A673 (cell line): ENCODE measurements around the gene NUP188. TPM values are rescaled to one million over a fixed set of nuclear protein-coding genes. Genes with fewer than 3 reads are reported as not detected.

ENCODE experiments used
- BruUV-seq: library from RNA; stranded (reverse); fragments of 400-500 nt; replicated peaks from 2 replicates; lab custom pipeline; 2021; lab: Mats Ljungman, UMichigan
- CTCF ChIA-PET: fragments of 300-600 bp; sonication (Branson Sonifier 250); formaldehyde crosslinking; loops from one replicate; lab custom pipeline; 2022; ENCODE audit warnings: antibody characterized with exemption; lab: Charles Lee
- POLR2A ChIA-PET: fragments of 300-600 bp; sonication (Branson Sonifier 250); formaldehyde crosslinking; loops from one replicate; lab custom pipeline; 2022; ENCODE audit warnings: antibody characterized with exemption; ENCODE audit not compliant: low non-redundant PET; lab: Charles Lee
- DNase-seq: peaks from one replicate; pipeline ENCODE4 v3.0.0-alpha.2; 2015; ENCODE audit warnings: low spot score
- H3K27ac ChIP-seq: fragments of 200-600 bp; sonication (generic); 2 replicates; pipeline ENCODE4 v1.5.1; 2016; ENCODE audit warnings: mixed run types, low read depth, mild to moderate bottlenecking, mixed read lengths, antibody characterized with exemption, low read length; ENCODE audit not compliant: poor library complexity, severe bottlenecking
- H3K27me3 ChIP-seq: fragments of 200-600 bp; sonication (generic); replicated peaks from 2 replicates; pipeline ENCODE4 v1.6.1; 2017; ENCODE audit warnings: mixed run types, low read depth, mild to moderate bottlenecking, mixed read lengths, antibody characterized with exemption, low read length; ENCODE audit not compliant: insufficient read depth, poor library complexity
- H3K36me3 ChIP-seq: fragments of 200-600 bp; sonication (generic); 2 replicates; pipeline ENCODE4 v1.6.1; 2016; ENCODE audit warnings: mixed run types, mild to moderate bottlenecking, mixed read lengths, antibody characterized with exemption, low read length; ENCODE audit not compliant: insufficient read depth, poor library complexity, severe bottlenecking
- H3K4me1 ChIP-seq: fragments of 200-600 bp; sonication (generic); 2 replicates; pipeline ENCODE4 v1.6.1; 2017; ENCODE audit warnings: mixed run types, mild to moderate bottlenecking, mixed read lengths, antibody characterized with exemption, low read length; ENCODE audit not compliant: insufficient read depth, poor library complexity, severe bottlenecking
- H3K4me3 ChIP-seq: fragments of 200-600 bp; sonication (generic); 2 replicates; pipeline ENCODE4 v1.5.1; 2016; ENCODE audit warnings: low read depth, mixed run types, mild to moderate bottlenecking, mixed read lengths, low read length; ENCODE audit not compliant: poor library complexity, severe bottlenecking
- H3K9me3 ChIP-seq: fragments of 200-600 bp; sonication (generic); 2 replicates; pipeline ENCODE4 v1.6.1; 2016; ENCODE audit warnings: mixed run types, low read depth, mild to moderate bottlenecking, mixed read lengths, antibody characterized with exemption, low read length; ENCODE audit not compliant: poor library complexity, severe bottlenecking
- CTCF ChIP-seq: fragments of 300-800, 200-600 bp; sonication (generic); conservative IDR thresholded peaks from 2 replicates; pipeline ENCODE4 v1.5.1; 2017; ENCODE audit warnings: low read depth, mild to moderate bottlenecking, antibody characterized with exemption, low read length, moderate library complexity, mixed read lengths
- EZH2 ChIP-seq: fragments of 200-600 bp; sonication (generic); IDR thresholded peaks from 2 replicates; pipeline ENCODE4 v1.6.1; 2017; ENCODE audit warnings: borderline replicate concordance, low read depth, mild to moderate bottlenecking, mixed read lengths, antibody characterized with exemption, low read length; ENCODE audit not compliant: poor library complexity, severe bottlenecking
- intact Hi-C: fragments of 100-400 bp; cut with micrococcal nuclease; formaldehyde crosslinking; loops from one replicate; pipeline ENCODE4 v1.10.0; 2022; ENCODE audit not compliant: unreplicated experiment
- total RNA-seq: library from RNA; stranded (reverse); gene quantifications from 2 replicates; pipeline ENCODE4 v1.2.3, GENCODE V29; 2021

NUP188 gene
- total RNA-seq, 1 experiment from 2014 or later = 170 TPM

- intact Hi-C loops = no loop called here
- TF ChIP-seq CTCF (no peak), EZH2 (no peak)
- DNase-seq = no peak
- Histone ChIP-seq H3K9me3 (no peaks in the 10 kb centered on the region), H3K27ac (no peak overlapping the region), H3K27me3 (no peaks in the 10 kb centered on the region), H3K36me3 (peaks cover 19% of the 10 kb centered on the region), H3K4me3 (no peak overlapping the region), H3K4me1 (peaks cover 25% of the 10 kb centered on the region)
- POLR2A ChIA-PET = no interaction called here
- CTCF ChIA-PET = no interaction called here
- no TSS peak for BruUV-seq
Measured at GRCh38 chr9:128916204-128916603, 31.3 kb upstream of the NUP188 start.

- DNase-seq = no peak
- Histone ChIP-seq H3K27ac (peak overlapping the region; percentile 30), H3K4me1 (peaks cover 25% of the 10 kb centered on the region), H3K4me3 (no peak overlapping the region), H3K27me3 (no peaks in the 10 kb centered on the region), H3K9me3 (no peaks in the 10 kb centered on the region), H3K36me3 (peaks cover 19% of the 10 kb centered on the region)
- CTCF ChIA-PET = interaction anchor here (0.7 kb wide), 1 partner anchor 194 kb away, joined by 3 read pairs; the partner anchor contains the start of gene PTPA
- POLR2A ChIA-PET = no interaction called here
- TF ChIP-seq CTCF = no peak
- intact Hi-C loops = no loop called here
- BruUV-seq = no TSS peak
Measured at GRCh38 chr9:128916745-128917144, 30.8 kb upstream of the NUP188 start.

- intact Hi-C loops = no loop called here
- Histone ChIP-seq H3K9me3 (no peaks in the 10 kb centered on the region), H3K27ac (peak overlapping the region; percentile 30), H3K36me3 (peaks cover 19% of the 10 kb centered on the region), H3K4me3 (no peak overlapping the region), H3K4me1 (peaks cover 25% of the 10 kb centered on the region), H3K27me3 (no peaks in the 10 kb centered on the region)
- ChIA-PET POLR2A (no interaction called here), CTCF (interaction anchor here (0.7 kb wide), 1 partner anchor 194 kb away, joined by 3 read pairs; the partner anchor contains the start of gene PTPA)
- no peak for DNase-seq
- TF ChIP-seq EZH2 (no peak), CTCF (no peak)
- TSS peak; percentile 34 for BruUV-seq
Measured at GRCh38 chr9:128917151-128917849, 30.2 kb upstream of the NUP188 start.
